ENCODE measurements around the gene STK24.

- TF ChIP-seq EZH2 (IDR thresholded peaks at IDR 0.05) (no peak), POLR2AphosphoS5 (IDR thresholded peaks at IDR 0.05; ENCODE audit: borderline replicate concordance, low read depth, low read length) (no peak), FOXP2 (optimal IDR thresholded peaks at IDR 0.05; ENCODE audit: control extremely low read depth, extremely low read length, insufficient read depth) (no peak)
These were observed 66.8 kb downstream of the STK24 start for GRCh38 chr13:98510156-98510509.
